Neural progenitor cell (in vitro differentiated cells): ENCODE results near the gene CD151. TPM values are rescaled to one million over a fixed set of nuclear protein-coding genes. Genes with fewer than 3 reads are reported as not detected.

Experiments used
- DNase-seq: peaks from one replicate; pipeline ENCODE4 v3.0.0-alpha.2; 2016; ENCODE audit warnings: low spot score
- H2AFZ ChIP-seq: fragments of 200-600 bp; sonication (generic); replicated peaks from 2 replicates; pipeline ENCODE4 v1.6.1; 2016; ENCODE audit warnings: antibody characterized with exemption
- H3F3A ChIP-seq: fragments of 200-600 bp; sonication (generic); 2 replicates; pipeline ENCODE4 v1.6.1; 2016; ENCODE audit warnings: antibody characterized with exemption, low read depth
- H3K27ac ChIP-seq: fragments of 200-600 bp; sonication (generic); 2 replicates; pipeline ENCODE4 v1.5.1; 2016; ENCODE audit warnings: mild to moderate bottlenecking
- H3K27me3 ChIP-seq: fragments of 200-600 bp; sonication (generic); 2 replicates; pipeline ENCODE4 v1.6.1; 2016; ENCODE audit warnings: mild to moderate bottlenecking, moderate library complexity
- H3K36me3 ChIP-seq: fragments of 200-600 bp; sonication (generic); 2 replicates; pipeline ENCODE4 v1.5.1; 2016
- H3K4me1 ChIP-seq: fragments of 200-600 bp; sonication (generic); 2 replicates; pipeline ENCODE4 v1.6.1; 2016; ENCODE audit warnings: mixed run types
- H3K4me2 ChIP-seq: fragments of 200-600 bp; sonication (generic); 2 replicates; pipeline ENCODE4 v1.6.1; 2016
- H3K4me3 ChIP-seq: fragments of 200-600 bp; sonication (generic); 2 replicates; pipeline ENCODE4 v1.5.1; 2016
- H3K79me2 ChIP-seq: fragments of 200-600 bp; sonication (generic); 2 replicates; pipeline ENCODE4 v1.6.1; 2016; ENCODE audit warnings: low read depth
- H3K9ac ChIP-seq: fragments of 200-600 bp; sonication (generic); 2 replicates; pipeline ENCODE4 v1.6.1; 2016
- H3K9me3 ChIP-seq: fragments of 200-600 bp; sonication (generic); 2 replicates; pipeline ENCODE4 v1.5.1; 2016; ENCODE audit warnings: low read depth
- H4K20me1 ChIP-seq: fragments of 200-600 bp; sonication (generic); 2 replicates; pipeline ENCODE4 v1.6.1; 2016; ENCODE audit warnings: low read depth
- H3K27ac Mint-ChIP-seq: 3 replicates; pipeline ENCODE4 v1.8.0; 2021; ENCODE audit warnings: mixed read lengths
- H3K27me3 Mint-ChIP-seq: 2 replicates; pipeline ENCODE4 v1.8.0; 2022; ENCODE audit warnings: low read depth, mild to moderate bottlenecking, inconsistent platforms, moderate library complexity, mixed read lengths; ENCODE audit not compliant: insufficient read depth
- H3K36me3 Mint-ChIP-seq: 3 replicates; pipeline ENCODE4 v1.8.0; 2021; ENCODE audit warnings: mixed read lengths
- H3K4me1 Mint-ChIP-seq: 3 replicates; pipeline ENCODE4 v1.8.0; 2021; ENCODE audit warnings: mixed read lengths
- H3K4me3 Mint-ChIP-seq: 3 replicates; pipeline ENCODE4 v1.8.0; 2021; ENCODE audit warnings: mild to moderate bottlenecking, moderate library complexity, mixed read lengths
- H3K9me3 Mint-ChIP-seq: 3 replicates; pipeline ENCODE4 v1.8.0; 2020; ENCODE audit warnings: mixed read lengths
- EZH2 ChIP-seq: fragments of 200-600 bp; sonication (generic); IDR thresholded peaks from 2 replicates; pipeline ENCODE4 v1.6.1; 2017; ENCODE audit warnings: antibody characterized with exemption, mild to moderate bottlenecking, moderate library complexity
- EZH2phosphoT487 ChIP-seq: fragments of 200-600 bp; sonication (generic); IDR thresholded peaks from 2 replicates; pipeline ENCODE4 v1.6.1; 2017; ENCODE audit warnings: antibody characterized with exemption
- small RNA-seq: library from RNA; depleted of rRNA; stranded (forward); fragments of <200 nt; gene quantifications from one replicate; pipeline ENCODE3, GENCODE V24; 2015
- total RNA-seq: library from RNA; depleted of rRNA; stranded (reverse); fragments of >200 nt; gene quantifications from 2 replicates; pipeline ENCODE4 v1.2.3, GENCODE V29; 2015; ENCODE audit warnings: low replicate concordance
- TF ChIP-seq, protein P1 (sequence below): fragments of 200-600 bp; sonication (generic); IDR thresholded peaks from 2 replicates; pipeline ENCODE4 v1.5.1; 2017; ENCODE audit warnings: antibody characterized with exemption, mild to moderate bottlenecking

CD151 gene
- total RNA-seq, 1 donor from 2014 or later = 37.4 TPM

DNA sequence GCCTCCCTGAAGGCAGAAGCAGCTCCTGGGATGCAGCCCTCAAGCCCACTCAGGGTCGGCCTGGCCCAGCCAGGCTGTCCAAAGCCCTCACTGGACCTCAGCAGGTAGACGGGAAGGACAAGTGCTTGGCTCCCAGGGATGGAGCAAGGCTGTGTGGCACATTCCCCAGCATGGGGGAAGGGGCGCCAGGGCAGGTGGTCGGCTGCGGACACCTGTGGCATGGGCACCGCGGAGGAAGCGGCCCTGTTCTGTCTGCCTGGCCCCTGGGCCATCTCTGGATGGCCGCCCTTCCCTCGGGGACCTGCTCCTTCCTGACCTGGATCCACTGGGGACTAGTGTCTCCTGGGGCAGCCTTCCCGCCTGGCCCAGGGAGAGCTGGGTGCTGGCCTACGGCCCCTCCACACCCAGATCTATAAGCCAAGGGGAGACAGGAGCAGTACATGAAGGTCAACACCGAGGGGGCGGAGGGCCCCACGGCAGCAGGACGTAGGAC, 51.9 kb downstream of the CD151 start:
- Histone ChIP-seq H3K4me2 (no peak overlapping the region), H3K27ac (no peak overlapping the region), H3K36me3 (no peaks in the 10 kb centered on the region), H3K9me3 (no peaks in the 10 kb centered on the region), H3K4me1 (no peaks in the 10 kb centered on the region), H3F3A (no peaks in the 10 kb centered on the region), H4K20me1 (peaks cover 2% of the 10 kb centered on the region), H3K27me3 (no peaks in the 10 kb centered on the region), H3K9ac (no peak overlapping the region), H3K4me3 (no peak overlapping the region), H2AFZ (no peak overlapping the region), H3K79me2 (no peaks in the 10 kb centered on the region)
- H3K27ac Mint-ChIP-seq = no peak overlapping the region
- H3K9me3 Mint-ChIP-seq = no peaks in the 10 kb centered on the region
- peaks cover 2% of the 10 kb centered on the region for H3K27me3 Mint-ChIP-seq
- TF ChIP-seq EZH2phosphoT487 = no peak
- TF ChIP-seq, protein P1, sequence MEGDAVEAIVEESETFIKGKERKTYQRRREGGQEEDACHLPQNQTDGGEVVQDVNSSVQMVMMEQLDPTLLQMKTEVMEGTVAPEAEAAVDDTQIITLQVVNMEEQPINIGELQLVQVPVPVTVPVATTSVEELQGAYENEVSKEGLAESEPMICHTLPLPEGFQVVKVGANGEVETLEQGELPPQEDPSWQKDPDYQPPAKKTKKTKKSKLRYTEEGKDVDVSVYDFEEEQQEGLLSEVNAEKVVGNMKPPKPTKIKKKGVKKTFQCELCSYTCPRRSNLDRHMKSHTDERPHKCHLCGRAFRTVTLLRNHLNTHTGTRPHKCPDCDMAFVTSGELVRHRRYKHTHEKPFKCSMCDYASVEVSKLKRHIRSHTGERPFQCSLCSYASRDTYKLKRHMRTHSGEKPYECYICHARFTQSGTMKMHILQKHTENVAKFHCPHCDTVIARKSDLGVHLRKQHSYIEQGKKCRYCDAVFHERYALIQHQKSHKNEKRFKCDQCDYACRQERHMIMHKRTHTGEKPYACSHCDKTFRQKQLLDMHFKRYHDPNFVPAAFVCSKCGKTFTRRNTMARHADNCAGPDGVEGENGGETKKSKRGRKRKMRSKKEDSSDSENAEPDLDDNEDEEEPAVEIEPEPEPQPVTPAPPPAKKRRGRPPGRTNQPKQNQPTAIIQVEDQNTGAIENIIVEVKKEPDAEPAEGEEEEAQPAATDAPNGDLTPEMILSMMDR = no peak
- peaks cover 2% of the 10 kb centered on the region for H3K4me1 Mint-ChIP-seq
- DNase-seq = no peak
- H3K4me3 Mint-ChIP-seq = no peak overlapping the region
- peaks cover 19% of the 10 kb centered on the region for H3K36me3 Mint-ChIP-seq

DNA sequence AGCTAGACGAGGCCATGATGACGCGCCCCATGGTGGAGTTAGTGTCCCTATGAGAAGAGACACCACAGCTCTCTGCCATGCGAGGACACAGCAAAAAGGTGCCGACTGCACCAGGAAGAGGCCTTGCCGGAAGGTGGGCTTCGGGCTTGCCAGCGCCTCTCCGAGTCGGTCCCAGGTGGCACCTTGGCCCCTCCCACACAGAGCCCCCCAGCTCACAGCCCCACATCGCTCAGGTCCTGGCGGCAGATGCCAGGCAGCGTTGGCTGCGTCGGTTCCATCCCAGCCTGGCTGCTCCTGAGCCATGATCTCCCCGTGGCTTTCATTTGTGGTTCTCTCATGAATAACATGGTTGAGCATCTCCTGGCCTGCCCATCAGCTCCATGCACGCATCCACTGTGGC, 53.8 kb downstream of the CD151 start:
- Histone ChIP-seq H3K9me3 (no peaks in the 10 kb centered on the region), H3F3A (no peaks in the 10 kb centered on the region), H3K27me3 (no peaks in the 10 kb centered on the region), H3K4me1 (peaks cover 12% of the 10 kb centered on the region), H4K20me1 (peaks cover 20% of the 10 kb centered on the region), H2AFZ (no peak overlapping the region), H3K4me3 (no peak overlapping the region), H3K27ac (no peak overlapping the region), H3K79me2 (no peaks in the 10 kb centered on the region), H3K36me3 (no peaks in the 10 kb centered on the region), H3K9ac (no peak overlapping the region), H3K4me2 (no peak overlapping the region)
- peaks cover 15% of the 10 kb centered on the region for H3K36me3 Mint-ChIP-seq
- DNase-seq = no peak
- no peak for TF ChIP-seq EZH2
- TF ChIP-seq EZH2phosphoT487 = no peak
- TF ChIP-seq, protein P1 = no peak
- H3K4me1 Mint-ChIP-seq = peaks cover 2% of the 10 kb centered on the region
- no peak overlapping the region for H3K4me3 Mint-ChIP-seq
- H3K9me3 Mint-ChIP-seq = no peaks in the 10 kb centered on the region
- no peak overlapping the region for H3K27ac Mint-ChIP-seq
- H3K27me3 Mint-ChIP-seq = peaks cover 5% of the 10 kb centered on the region

DNA sequence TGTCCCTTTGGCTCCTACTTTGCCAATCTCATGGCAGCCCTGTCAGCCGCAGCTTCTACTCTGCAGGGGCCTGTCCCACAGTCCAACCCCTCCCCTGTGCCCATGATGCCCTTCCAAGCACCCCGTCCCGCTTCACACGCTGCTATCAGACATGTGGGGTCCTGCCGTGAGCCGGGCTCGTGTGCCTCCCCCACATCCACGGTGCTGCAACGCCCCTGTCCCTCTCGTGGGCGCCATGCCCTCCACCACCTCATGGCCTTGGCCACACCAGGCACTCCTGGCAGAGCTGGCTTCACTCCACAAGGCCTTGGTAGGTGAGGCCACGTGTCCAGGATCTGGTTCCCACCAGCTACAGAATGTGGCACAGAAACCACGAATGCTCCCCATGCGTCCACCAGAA, 54.8 kb downstream of the CD151 start:
- peaks cover 21% of the 10 kb centered on the region for H4K20me1 ChIP-seq
- H3K9me3 Mint-ChIP-seq = no peaks in the 10 kb centered on the region
- H3K27ac ChIP-seq = no peak overlapping the region
- H3K4me2 ChIP-seq = no peak overlapping the region
- H3K36me3 Mint-ChIP-seq = peaks cover 8% of the 10 kb centered on the region
- no peak overlapping the region for H3K4me3 ChIP-seq
- no peaks in the 10 kb centered on the region for H3K79me2 ChIP-seq
- peaks cover 8% of the 10 kb centered on the region for H3K27me3 Mint-ChIP-seq
- H3K9me3 ChIP-seq = no peaks in the 10 kb centered on the region
- no peak overlapping the region for H3K9ac ChIP-seq
- H3F3A ChIP-seq = no peaks in the 10 kb centered on the region
- no peak overlapping the region for H3K4me3 Mint-ChIP-seq
- no peaks in the 10 kb centered on the region for H3K27me3 ChIP-seq
- no peaks in the 10 kb centered on the region for H3K36me3 ChIP-seq
- TF ChIP-seq, protein P1 = no peak
- no peak for TF ChIP-seq EZH2
- H3K4me1 ChIP-seq = peaks cover 13% of the 10 kb centered on the region
- no peak overlapping the region for H2AFZ ChIP-seq
- no peak overlapping the region for H3K27ac Mint-ChIP-seq
- peaks cover 2% of the 10 kb centered on the region for H3K4me1 Mint-ChIP-seq
- no peak for DNase-seq

Small RNAs within 50 kb of the gene (small RNA-seq; reads per million reads assigned to genes)
- gene SNORA52 = not detected

Other genes with a start within 250 kb of the CD151 start
- gene IRF7, start 217.0 kb upstream of the CD151 start, total RNA-seq = 4.3 and 18.4 TPM in 2 replicates
- gene CDHR5, start 208.0 kb upstream of the CD151 start, total RNA-seq = not detected in 2 replicates
- not detected in 2 replicates for gene SCT, start 205.8 kb upstream of the CD151 start, total RNA-seq
- gene DRD4, start 195.7 kb upstream of the CD151 start, total RNA-seq = 0.97 and 6.6 TPM in 2 replicates
- gene DEAF1, start 137.7 kb upstream of the CD151 start, total RNA-seq = 38.4 and 66.4 TPM in 2 replicates
- gene TMEM80, start 137.1 kb upstream of the CD151 start, total RNA-seq = 38.7 and 42.7 TPM in 2 replicates
- 3.3 and 11.0 TPM in 2 replicates for gene EPS8L2, start 126.7 kb upstream of the CD151 start, total RNA-seq
- 101 and 114 TPM in 2 replicates for gene TALDO1, start 85.5 kb upstream of the CD151 start, total RNA-seq
- 24.1 and 52.9 TPM in 2 replicates for gene GATD1, start 55.5 kb upstream of the CD151 start, total RNA-seq
- gene CEND1, start 42.9 kb upstream of the CD151 start, total RNA-seq = 0.94 and 1.9 TPM in 2 replicates
- 11.0 and 38.4 TPM in 2 replicates for gene SLC25A22, start 34.7 kb upstream of the CD151 start, total RNA-seq
- gene PIDD1, start 27.7 kb upstream of the CD151 start, total RNA-seq = 4.8 and 34.6 TPM in 2 replicates
- 418 and 629 TPM in 2 replicates for gene RPLP2, start 23.0 kb upstream of the CD151 start, total RNA-seq
- 2.6 and 20.9 TPM in 2 replicates for gene PNPLA2, start 14.0 kb upstream of the CD151 start, total RNA-seq
- 3.9 and 11.6 TPM in 2 replicates for gene CRACR2B, start 5.0 kb upstream of the CD151 start, total RNA-seq
- 12.9 and 27.5 TPM in 2 replicates for gene POLR2L, start 9.6 kb downstream of the CD151 start, total RNA-seq
- 19.6 and 58.2 TPM in 2 replicates for gene TSPAN4, start 9.9 kb downstream of the CD151 start, total RNA-seq
- 56.6 and 62.9 TPM in 2 replicates for gene CHID1, start 77.9 kb downstream of the CD151 start, total RNA-seq
- gene AP2A2, start 92.9 kb downstream of the CD151 start, total RNA-seq = 50.4 and 67.5 TPM in 2 replicates
- gene MUC6, start 203.8 kb downstream of the CD151 start, total RNA-seq = not detected in 2 replicates
- gene MUC2, start 241.9 kb downstream of the CD151 start, total RNA-seq = not detected in 2 replicates